Ovary (tissue), 9 donors: ENCODE measurements around the gene METTL16. TPM values are rescaled to one million over a fixed set of nuclear protein-coding genes. Genes with fewer than 3 reads are reported as not detected.

Source experiments
- DNase-seq, 5 donors: peaks; one replicate each; pipeline ENCODE4 v3.0.0-alpha.2; 2019 to 2020
- H3K27ac ChIP-seq, 2 donors: fragments of 200-600 bp; one replicate each; pipeline versions ENCODE4 v1.5.1 to v1.8.0; 2019 to 2022
- H3K27me3 ChIP-seq: fragments of 200-600 bp; one replicate; pipeline ENCODE4 v1.8.0; 2022
- H3K36me3 ChIP-seq: fragments of 200-600 bp; sonication (generic); one replicate; pipeline ENCODE4 v1.5.1; 2019
- H3K4me1 ChIP-seq: one replicate; pipeline ENCODE4 v1.8.1; 2013; ENCODE audit warnings: mild to moderate bottlenecking, moderate library complexity; ENCODE audit not compliant: insufficient read depth
- H3K4me3 ChIP-seq: fragments of 200-600 bp; sonication (generic); one replicate; pipeline ENCODE4 v1.5.1; 2017
- H3K9me3 ChIP-seq, 2 donors: fragments of 200-600 bp in 1 of 2; sonication (generic) in 1 of 2; one replicate each; pipeline versions ENCODE4 v1.5.1 to v1.8.1; 2013 to 2019; ENCODE audit warnings: mild to moderate bottlenecking in 1 of 2, moderate library complexity in 1 of 2
- CTCF ChIP-seq, 3 donors: fragments of 450-650 bp in 2 of 3; fragments of 200-600 bp in 1 of 3; IDR thresholded peaks; one replicate each; pipeline versions ENCODE4 v1.5.1 to v1.8.0; 2016 to 2022; ENCODE audit warnings: antibody characterized with exemption in 3 of 3, mild to moderate bottlenecking in 1 of 3
- EP300 ChIP-seq: sonication (generic); formaldehyde crosslinking; IDR thresholded peaks from one replicate; pipeline ENCODE4 v1.6.1; 2017; ENCODE audit warnings: antibody characterized with exemption
- POLR2A ChIP-seq: fragments of 450-650 bp; IDR thresholded peaks from one replicate; pipeline ENCODE4 v1.6.1; 2017; ENCODE audit warnings: antibody characterized with exemption, mild to moderate bottlenecking, moderate library complexity
- WGBS, 3 donors: extraction: QIAGEN DNeasy Blood & Tissue Kit in 1 of 3; methylation state at CpG; one replicate each; pipeline versions ENCODE4 v1.1.5 to v1.1.7; 2013 to 2017; 5-methylcytosine and 5-hydroxymethylcytosine counted together
- intact Hi-C, 4 donors: fragments of 100-400 bp; cut with DNase I; formaldehyde crosslinking; loops; one replicate each; pipeline versions ENCODE4 v1.11.0 to v1.15.1; 2022 to 2023
- polyA plus RNA-seq, 2 donors: library from polyadenylated mRNA; stranded (reverse); fragments of 200-250 nt in 1 of 2; fragments of 350-450 nt in 1 of 2; fragmentation: Illumina TruSeq in 1 of 2; extraction: RNeasy Lipid Tissue Mini Kit (QIAGEN cat#74804) in 1 of 2; gene quantifications; one replicate each; pipeline ENCODE4 v1.2.3, GENCODE V29; 2013 to 2014
- total RNA-seq, 7 donors: library from RNA; depleted of rRNA in 2 of 7; stranded (reverse); fragments of >200 nt in 2 of 7; fragmentation: NEBNext Ultra II Directional in 3 of 7; extraction: Animal tissue kit (Norgen Biotek cat#: 25700) in 3 of 7; gene quantifications; one replicate each; pipeline versions ENCODE4 v1.1.0 to v1.2.4, GENCODE V29; 2016 to 2023
- donor health status: DM: no; HTN: no; CAD: no; lungs with moderate emphysema.
- donor health status: DM: no; HTN: no; CAD: no.
- donor health status: Bipolar disorder and iron deficiency.
- donor health status: DM: yes; HTN: yes; CAD: no.
- donor health status: DM: no; HTN: no; CAD: no.
- donor health status: DM: yes; HTN: yes; CAD: no.

Gene METTL16
- total and polyA plus RNA-seq, 9 donors: 18.4 to 69.1 (median 38.8) TPM

- TF ChIP-seq EP300 (no peak), CTCF (IDR thresholded peaks at IDR 0.05) (no peak), POLR2A (no peak)
- peaks cover 5% of the 10 kb centered on the region for H3K4me1 ChIP-seq
- H3K36me3 ChIP-seq: no peaks in the 10 kb centered on the region
- H3K27ac ChIP-seq: peak overlapping the region; percentile 35 to 47
- no peaks in the 10 kb centered on the region for H3K27me3 ChIP-seq
- intact Hi-C loops: no loop called here
- peak in 2 of 5 donors; percentile 13 to 23 for DNase-seq
- H3K9me3 ChIP-seq: no peaks in the 10 kb centered on the region
- H3K4me3 ChIP-seq: no peak overlapping the region
- 58 to 68% (median 64%) methylated on average over 15 of the region's 15 CpGs for WGBS, 3 donors
Measured at GRCh38 chr17:2406903-2407790, 104.5 kb downstream of the METTL16 start.

- H3K36me3 ChIP-seq: no peaks in the 10 kb centered on the region
- no peaks in the 10 kb centered on the region for H3K9me3 ChIP-seq
- no peak overlapping the region for H3K4me3 ChIP-seq
- DNase-seq: peak in 1 of 5 donors; percentile 11
- peaks cover 5% of the 10 kb centered on the region for H3K4me1 ChIP-seq
- peak overlapping the region; percentile 35 to 47 for H3K27ac ChIP-seq
- TF ChIP-seq CTCF (IDR thresholded peaks at IDR 0.05) (no peak), EP300 (no peak), POLR2A (no peak)
- no peaks in the 10 kb centered on the region for H3K27me3 ChIP-seq
- 72 to 80% (median 72%) methylated on average over 8 of the region's 8 CpGs for WGBS, 3 donors
- intact Hi-C loops: no loop called here
Measured at GRCh38 chr17:2406271-2406902, 105.3 kb downstream of the METTL16 start.

DNA sequence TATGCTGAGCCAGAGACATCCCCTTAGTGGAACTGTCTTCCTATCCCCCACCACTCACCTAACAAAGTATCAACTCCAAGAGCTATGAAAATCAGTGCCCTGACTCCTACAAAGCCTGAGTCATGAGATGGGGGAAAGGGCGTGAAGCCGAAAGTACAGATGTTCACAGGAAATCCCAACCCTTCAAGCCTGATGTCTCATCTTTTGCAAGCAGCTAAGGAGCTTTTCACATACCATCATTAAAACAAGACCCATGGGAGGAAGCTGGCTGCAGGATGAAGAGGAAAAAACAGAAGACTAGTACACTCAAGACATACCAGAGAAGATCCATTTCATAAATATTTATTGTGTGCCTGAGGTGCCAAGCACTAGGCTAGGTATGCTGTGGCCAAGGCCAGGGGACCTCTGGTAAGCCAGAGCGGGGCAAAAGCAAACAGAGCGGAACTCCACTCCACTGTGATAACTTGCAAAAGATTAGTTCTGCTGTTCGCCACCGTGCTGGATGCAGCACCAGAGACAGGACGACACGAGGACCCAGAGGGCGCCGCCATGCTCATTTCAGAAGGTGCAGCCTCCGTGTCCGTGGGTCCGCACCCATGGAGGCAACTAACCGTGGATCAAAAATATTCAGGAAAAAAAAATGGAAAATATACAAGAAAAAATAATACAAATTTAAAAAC, 106.3 kb downstream of the METTL16 start:
- H3K4me1 ChIP-seq: peaks cover 2% of the 10 kb centered on the region
- no peaks in the 10 kb centered on the region for H3K36me3 ChIP-seq
- 65 to 75% (median 73%) methylated on average over 14 of the region's 14 CpGs for WGBS, 3 donors
- no peaks in the 10 kb centered on the region for H3K9me3 ChIP-seq
- TF ChIP-seq CTCF (IDR thresholded peaks at IDR 0.05) (no peak), EP300 (no peak), POLR2A (no peak)
- intact Hi-C loops: no loop called here
- H3K4me3 ChIP-seq: no peak overlapping the region
- H3K27ac ChIP-seq: no peak overlapping the region
- DNase-seq: peak in 1 of 5 donors; percentile 3
- no peaks in the 10 kb centered on the region for H3K27me3 ChIP-seq

- intact Hi-C loops: no loop called here
- H3K4me1 ChIP-seq: peaks cover 10% of the 10 kb centered on the region
Measured at GRCh38 chr17:2403044-2403443, 108.6 kb downstream of the METTL16 start.

More at GRCh38 chr17:2403044-2403443, 108.6 kb downstream of the METTL16 start:
- DNase-seq: no peak
- no peaks in the 10 kb centered on the region for H3K9me3 ChIP-seq
- H3K36me3 ChIP-seq: no peaks in the 10 kb centered on the region
- no peak overlapping the region for H3K4me3 ChIP-seq
- 91 to 97% (median 94%) methylated on average over 4 of the region's 4 CpGs for WGBS, 3 donors
- no peaks in the 10 kb centered on the region for H3K27me3 ChIP-seq
- H3K27ac ChIP-seq: no peak overlapping the region
- no peak for TF ChIP-seq CTCF (IDR thresholded peaks at IDR 0.05)
